Caco-2 (cell line): ENCODE results near the gene DBP. TPM values are rescaled to one million over a fixed set of nuclear protein-coding genes. Genes with fewer than 3 reads are reported as not detected.

Source experiments
- BruUV-seq: library from RNA; stranded (reverse); fragments of 400-500 nt; replicated peaks from 2 replicates; lab custom pipeline; 2021; lab: Mats Ljungman, UMichigan
- CTCF ChIA-PET: fragments of 300-600 bp; sonication (Branson Sonifier 250); formaldehyde crosslinking; loops from one replicate; lab custom pipeline; 2022; ENCODE audit warnings: antibody characterized with exemption; lab: Charles Lee
- POLR2A ChIA-PET: fragments of 300-600 bp; sonication (Branson Sonifier 250); formaldehyde crosslinking; loops from one replicate; lab custom pipeline; 2022; ENCODE audit warnings: antibody characterized with exemption; lab: Charles Lee
- DNase-seq, 2 experiments: peaks; one replicate each; pipeline versions ENCODE4 v3.0.0 to v3.0.0-alpha.2; 2020 to 2022
- H3K27me3 ChIP-seq: replicated peaks from 2 replicates; pipeline ENCODE4 v1.6.0; 2011; ENCODE audit warnings: low read length; ENCODE audit not compliant: control insufficient read depth, insufficient read depth
- H3K36me3 ChIP-seq: 2 replicates; pipeline ENCODE4 v1.5.1; 2011; ENCODE audit warnings: low read length; ENCODE audit not compliant: control insufficient read depth, insufficient read depth
- H3K4me1 ChIP-seq: fragments of 250-450 bp; sonication (Bioruptor Pico); 2 replicates; pipeline ENCODE4 v1.5.1; 2020; ENCODE audit warnings: mild to moderate bottlenecking
- H3K4me3 ChIP-seq: 2 replicates; pipeline ENCODE4 v1.5.1; 2011; ENCODE audit warnings: low read depth, mild to moderate bottlenecking, control low read depth, low read length
- H3K9me3 ChIP-seq: fragments of 250-450 bp; sonication (Bioruptor Pico); 2 replicates; pipeline ENCODE4 v1.5.1; 2020; ENCODE audit warnings: mild to moderate bottlenecking, moderate library complexity
- H3K27ac Mint-ChIP-seq: one replicate; pipeline ENCODE4 v1.8.0; 2022; ENCODE audit warnings: mixed read lengths; ENCODE audit not compliant: unreplicated experiment
- H3K27me3 Mint-ChIP-seq: one replicate; pipeline ENCODE4 v1.8.0; 2022; ENCODE audit warnings: mixed read lengths; ENCODE audit not compliant: insufficient read depth, unreplicated experiment
- H3K36me3 Mint-ChIP-seq: one replicate; pipeline ENCODE4 v1.8.0; 2022; ENCODE audit warnings: mild to moderate bottlenecking, mixed read lengths; ENCODE audit not compliant: insufficient read depth, unreplicated experiment
- H3K4me1 Mint-ChIP-seq: one replicate; pipeline ENCODE4 v1.8.0; 2022; ENCODE audit warnings: low read depth, mixed read lengths; ENCODE audit not compliant: unreplicated experiment
- H3K4me3 Mint-ChIP-seq: one replicate; pipeline ENCODE4 v1.8.0; 2022; ENCODE audit warnings: mild to moderate bottlenecking, moderate library complexity, mixed read lengths; ENCODE audit not compliant: unreplicated experiment
- H3K9me3 Mint-ChIP-seq: one replicate; pipeline ENCODE4 v1.8.0; 2022; ENCODE audit warnings: mixed read lengths; ENCODE audit not compliant: unreplicated experiment
- CTCF ChIP-seq, 2 experiments: fragments of 200-600 bp in 1 of 2; IDR thresholded peaks; 1 replicate in 1 of 2; 2 replicates in 1 of 2; pipeline versions ENCODE4 v1.5.1 to v1.8.0; 2011 to 2022; ENCODE audit warnings: antibody characterized with exemption in 1 of 2, control low read depth in 1 of 2, inconsistent platforms in 1 of 2, low read depth in 1 of 2, low read length in 1 of 2, mild to moderate bottlenecking in 1 of 2, moderate library complexity in 1 of 2; ENCODE audit not compliant: insufficient read depth in 1 of 2, severe bottlenecking in 1 of 2, unreplicated experiment in 1 of 2
- intact Hi-C: fragments of 100-400 bp; cut with micrococcal nuclease; formaldehyde crosslinking; loops from one replicate; pipeline ENCODE4 v1.10.0; 2022; ENCODE audit not compliant: unreplicated experiment
- total RNA-seq: library from RNA; stranded (reverse); gene quantifications from 2 replicates; pipeline ENCODE4 v1.2.3, GENCODE V29; 2022

Gene DBP
- total RNA-seq, 1 experiment from 2014 or later, result 17.4 TPM

GRCh38 chr19:48664476-48664875 is 27.3 kb upstream of the DBP start:
- H3K27me3 ChIP-seq, result no peaks in the 10 kb centered on the region
- H3K27ac Mint-ChIP-seq, result no peak overlapping the region
- H3K4me1 Mint-ChIP-seq, result peaks cover 7% of the 10 kb centered on the region
- peaks cover 9% of the 10 kb centered on the region for H3K36me3 Mint-ChIP-seq
- peaks cover 3% of the 10 kb centered on the region for H3K9me3 Mint-ChIP-seq
- no peak for TF ChIP-seq CTCF (IDR thresholded peaks at IDR 0.05; ENCODE audit: insufficient read depth in 1 of 2, low read depth in 1 of 2, low read length in 1 of 2, severe bottlenecking in 1 of 2, unreplicated experiment in 1 of 2)
- no peak overlapping the region for H3K4me3 ChIP-seq
- H3K36me3 ChIP-seq, result no peaks in the 10 kb centered on the region
- no peaks in the 10 kb centered on the region for H3K9me3 ChIP-seq
- intact Hi-C loops, result no loop called here
- ChIA-PET CTCF (no interaction called here), POLR2A (interaction anchor here (0.6 kb wide), 1 partner anchor 208 kb away, joined by 3 read pairs; the partner anchor contains the start of gene PPP1R15A)
- no peaks in the 10 kb centered on the region for H3K27me3 Mint-ChIP-seq
- no peak overlapping the region for H3K4me3 Mint-ChIP-seq
- H3K4me1 ChIP-seq, result peaks cover 21% of the 10 kb centered on the region; the same call in 1 of the 2 replicates
- DNase-seq, result no peak
- no TSS peak for BruUV-seq

GRCh38 chr19:48663667-48664066 is 26.5 kb upstream of the DBP start:
- ChIA-PET CTCF (no interaction called here), POLR2A (no interaction called here)
- Mint-ChIP-seq H3K27ac (no peak overlapping the region), H3K36me3 (peaks cover 9% of the 10 kb centered on the region), H3K4me3 (no peak overlapping the region), H3K27me3 (no peaks in the 10 kb centered on the region), H3K4me1 (peaks cover 7% of the 10 kb centered on the region), H3K9me3 (no peaks in the 10 kb centered on the region)
- intact Hi-C loops, result no loop called here
- no peak for DNase-seq
- TF ChIP-seq CTCF (IDR thresholded peaks at IDR 0.05; ENCODE audit: insufficient read depth in 1 of 2, low read depth in 1 of 2, low read length in 1 of 2, severe bottlenecking in 1 of 2, unreplicated experiment in 1 of 2), result no peak
- Histone ChIP-seq H3K9me3 (no peaks in the 10 kb centered on the region), H3K4me1 (peaks cover 21% of the 10 kb centered on the region; the same call in 1 of the 2 replicates), H3K36me3 (no peaks in the 10 kb centered on the region), H3K27me3 (no peaks in the 10 kb centered on the region), H3K4me3 (no peak overlapping the region)
- no TSS peak for BruUV-seq

- no peak for TF ChIP-seq CTCF (IDR thresholded peaks at IDR 0.05; ENCODE audit: insufficient read depth in 1 of 2, low read depth in 1 of 2, low read length in 1 of 2, severe bottlenecking in 1 of 2, unreplicated experiment in 1 of 2)
- POLR2A ChIA-PET, result interaction anchor here (0.5 kb wide), 1 partner anchor 29 kb away, joined by 4 read pairs; no protein-coding TSS in a partner anchor
- Mint-ChIP-seq H3K9me3 (no peaks in the 10 kb centered on the region), H3K36me3 (peaks cover 9% of the 10 kb centered on the region), H3K4me3 (no peak overlapping the region), H3K4me1 (peaks cover 7% of the 10 kb centered on the region), H3K27me3 (no peaks in the 10 kb centered on the region), H3K27ac (no peak overlapping the region)
- intact Hi-C loops, result no loop called here
- CTCF ChIA-PET, result no interaction called here
- DNase-seq, result no peak
- H3K4me3 ChIP-seq, result no peak overlapping the region
- H3K4me1 ChIP-seq, result peaks cover 21% of the 10 kb centered on the region; the same call in 1 of the 2 replicates
- no peaks in the 10 kb centered on the region for H3K9me3 ChIP-seq
- BruUV-seq, result no TSS peak
- no peaks in the 10 kb centered on the region for H3K27me3 ChIP-seq
- H3K36me3 ChIP-seq, result no peaks in the 10 kb centered on the region
These were observed 24.5 kb upstream of the DBP start for GRCh38 chr19:48661711-48662090.
